Vagina (tissue), 2 donors: Measurements from ENCODE around the gene ARID2.

Experiments
- CTCF ChIP-seq, 3 experiments: fragments of 450-650 bp in 2 of 3; fragments of 200-600 bp in 1 of 3; sonication (generic) in 1 of 3; IDR thresholded peaks; one replicate each; pipeline ENCODE4 v1.5.1; 2017 to 2019; ENCODE audit warnings: antibody characterized with exemption in 3 of 3, mild to moderate bottlenecking in 2 of 3, moderate library complexity in 2 of 3
- POLR2A ChIP-seq, 2 donors: fragments of 450-650 bp; IDR thresholded peaks; one replicate each; pipeline ENCODE4 v1.6.1; 2017; ENCODE audit warnings: antibody characterized with exemption in 2 of 2, mild to moderate bottlenecking in 2 of 2, moderate library complexity in 2 of 2
- POLR2AphosphoS5 ChIP-seq, 2 donors: sonication (generic); formaldehyde crosslinking; IDR thresholded peaks; one replicate each; pipeline ENCODE4 v1.9.0; 2017; ENCODE audit warnings: antibody characterized with exemption in 2 of 2, mild to moderate bottlenecking in 2 of 2, low read depth in 1 of 2; ENCODE audit not compliant: insufficient read depth in 1 of 2

- TF ChIP-seq CTCF (IDR thresholded peaks at IDR 0.05): no peak
- TF ChIP-seq POLR2A (IDR thresholded peaks at IDR 0.05): no peak
- no peak for TF ChIP-seq POLR2AphosphoS5 (IDR thresholded peaks at IDR 0.05; ENCODE audit: insufficient read depth in 1 of 2, low read depth in 1 of 2)
These were observed 149.9 kb downstream of the ARID2 start for GRCh38 chr12:45879363-45879895.
